Endothelial cell of umbilical vein (primary cell): Measurements from ENCODE around the gene LRRK1. TPM values are rescaled to one million over a fixed set of nuclear protein-coding genes. Genes with fewer than 3 reads are reported as not detected.

Source experiments
- BruUV-seq: library from RNA; stranded (reverse); fragments of 400-500 nt; replicated peaks from 2 replicates; lab custom pipeline; 2021; lab: Mats Ljungman, UMichigan
- CTCF ChIA-PET: fragments of 300-600, 350-600 bp; sonication (Branson Sonifier 250); formaldehyde crosslinking; loops from one replicate; lab custom pipeline; 2021; ENCODE audit warnings: antibody characterized with exemption, inconsistent platforms; lab: Charles Lee
- POLR2A ChIA-PET: fragments of 300-600, 350-600 bp; sonication (Branson Sonifier 250); formaldehyde crosslinking; loops from one replicate; lab custom pipeline; 2021; ENCODE audit warnings: antibody characterized with exemption, inconsistent platforms; lab: Charles Lee
- DNase-seq: peaks from one replicate; pipeline ENCODE4 v3.0.0-alpha.2; 2011; ENCODE audit warnings: low read depth, low spot score
- FAIRE-seq: peaks from 2 replicates; lab custom pipeline; 2011; peaks lifted over from hg19 to GRCh38; lab: Jason Lieb, UNC
- H2AFZ ChIP-seq: 2 replicates; pipeline ENCODE4 v1.6.0; 2012; ENCODE audit warnings: low read depth, low read length, control low read depth, inconsistent platforms
- H3K27ac ChIP-seq: 2 replicates; pipeline ENCODE4 v1.5.1; 2011; ENCODE audit warnings: low read depth, mild to moderate bottlenecking, control low read depth, low read length, moderate library complexity; ENCODE audit not compliant: insufficient read depth
- H3K27me3 ChIP-seq, 2 experiments: 2 replicates each; pipeline versions ENCODE4 v1.6.0 to v1.6.1; 2011; ENCODE audit warnings: low read length in 2 of 2, mixed read lengths in 1 of 2; ENCODE audit not compliant: control insufficient read depth in 2 of 2, insufficient read depth in 2 of 2
- H3K36me3 ChIP-seq, 2 experiments: 2 replicates in 1 of 2; 3 replicates in 1 of 2; pipeline ENCODE4 v1.5.1; 2011; ENCODE audit warnings: low read length in 2 of 2, mild to moderate bottlenecking in 1 of 2, moderate library complexity in 1 of 2; ENCODE audit not compliant: control insufficient read depth in 2 of 2, insufficient read depth in 2 of 2; ENCODE audit errors: extremely low read depth in 1 of 2
- H3K4me1 ChIP-seq: 3 replicates; pipeline ENCODE4 v1.5.1; 2011; ENCODE audit warnings: mild to moderate bottlenecking, low read length; ENCODE audit not compliant: control insufficient read depth, insufficient read depth; ENCODE audit errors: extremely low read depth
- H3K4me2 ChIP-seq: 2 replicates; pipeline ENCODE4 v1.6.1; 2011; ENCODE audit warnings: low read length, control low read depth, mixed read lengths; ENCODE audit not compliant: insufficient read depth
- H3K4me3 ChIP-seq, 3 experiments: fragments of 200-600 bp in 1 of 3; sonication (generic), shearing (Covaris generic) in 1 of 3; replicated peaks in 1 of 3; 2 replicates each; pipeline ENCODE4 v1.5.1; 2011 to 2016; ENCODE audit warnings: control low read depth in 3 of 3, low read length in 3 of 3, mild to moderate bottlenecking in 2 of 3, inconsistent platforms in 1 of 3, low read depth in 1 of 3, moderate library complexity in 1 of 3; ENCODE audit not compliant: insufficient read depth in 1 of 3
- H3K79me2 ChIP-seq: 2 replicates; pipeline ENCODE4 v1.6.0; 2012; ENCODE audit warnings: low read length, inconsistent platforms; ENCODE audit not compliant: control insufficient read depth, insufficient read depth
- H3K9ac ChIP-seq: replicated peaks from 2 replicates; pipeline ENCODE3; 2011; ENCODE audit warnings: low read length, control low read depth; ENCODE audit not compliant: insufficient read depth; ENCODE audit errors: extremely low read depth
- H3K9me1 ChIP-seq: replicated peaks from 3 replicates; pipeline ENCODE4 v1.6.0; 2011; ENCODE audit warnings: mild to moderate bottlenecking, low read length; ENCODE audit not compliant: control insufficient read depth, insufficient read depth; ENCODE audit errors: extremely low read depth
- H3K9me3 ChIP-seq: replicated peaks from 2 replicates; pipeline ENCODE4 v1.5.1; 2012; ENCODE audit warnings: low read length, inconsistent platforms; ENCODE audit not compliant: control insufficient read depth, insufficient read depth
- H4K20me1 ChIP-seq: replicated peaks from 2 replicates; pipeline ENCODE3; 2011; ENCODE audit warnings: mild to moderate bottlenecking, low read length; ENCODE audit not compliant: control insufficient read depth, insufficient read depth; ENCODE audit errors: extremely low read depth
- EZH2 ChIP-seq: IDR thresholded peaks from 2 replicates; pipeline ENCODE4 v1.6.1; 2012; ENCODE audit warnings: borderline replicate concordance, low read depth, mild to moderate bottlenecking, moderate library complexity, low read length, inconsistent platforms; ENCODE audit not compliant: severe bottlenecking
- FOS ChIP-seq: IDR thresholded peaks from 2 replicates; pipeline ENCODE4 v1.6.1; 2011; ENCODE audit warnings: mild to moderate bottlenecking, low read length, moderate library complexity, borderline replicate concordance; ENCODE audit not compliant: insufficient read depth
- GATA2 ChIP-seq: IDR thresholded peaks from 2 replicates; pipeline ENCODE4 v1.7.0; 2011; ENCODE audit warnings: low read depth, mild to moderate bottlenecking, moderate library complexity, mixed read lengths, low read length; ENCODE audit not compliant: insufficient read length, insufficient read depth
- JUN ChIP-seq: IDR thresholded peaks from 2 replicates; pipeline ENCODE4 v1.6.1; 2011; ENCODE audit warnings: borderline replicate concordance, low read depth; ENCODE audit not compliant: insufficient read length, insufficient read depth
- MYC ChIP-seq: IDR thresholded peaks from one replicate; pipeline ENCODE4 v1.6.1; 2011; ENCODE audit warnings: mild to moderate bottlenecking, low read depth, low read length
- POLR2A ChIP-seq: IDR thresholded peaks from 2 replicates; pipeline ENCODE4 v1.6.1; 2012; ENCODE audit warnings: low read depth, mild to moderate bottlenecking, control low read depth, low read length
- POLR2AphosphoS5 ChIP-seq: IDR thresholded peaks from 2 replicates; pipeline ENCODE4 v1.6.1; 2012; ENCODE audit warnings: low read depth, mild to moderate bottlenecking, control low read depth, low read length, moderate library complexity; ENCODE audit not compliant: insufficient read depth
- dilution Hi-C: fragments of 300-500 bp; cut with MboI; formaldehyde crosslinking; loops from one replicate; pipeline ENCODE4 v1.15.0; 2019; ENCODE audit warnings: low sequenced_read_pairs; ENCODE audit not compliant: extremely low pct_ligation_motif_present
- intact Hi-C: fragments of 100-400 bp; cut with micrococcal nuclease; formaldehyde crosslinking; loops from one replicate; pipeline ENCODE4 v1.10.0; 2022
- polyA plus RNA-seq, 4 experiments: library from polyadenylated mRNA; depleted of rRNA in 3 of 4; stranded (reverse) in 3 of 4; unstranded in 1 of 4; fragments of >200 nt; gene quantifications; 2 replicates each; pipeline versions ENCODE4 v1.2.1 to v1.2.3, GENCODE V29; 2011 to 2012; ENCODE audit warnings: missing spikeins in 1 of 4
- total RNA-seq: library from RNA; stranded (reverse); gene quantifications from 2 replicates; pipeline ENCODE4 v1.2.3, GENCODE V29; 2021
- TF ChIP-seq, protein P1 (sequence below), 2 donors: IDR thresholded peaks; 1 replicate in 1 of 2; 2 replicates in 1 of 2; pipeline ENCODE4 v1.5.1; 2011; ENCODE audit warnings: low read length in 2 of 2, mild to moderate bottlenecking in 2 of 2, moderate library complexity in 2 of 2, control low read depth in 1 of 2, inconsistent platforms in 1 of 2, low read depth in 1 of 2; ENCODE audit not compliant: insufficient read depth in 1 of 2; ENCODE audit errors: extremely low read depth in 1 of 2
- TF ChIP-seq, protein P2 (sequence below): IDR thresholded peaks from 2 replicates; pipeline ENCODE4 v1.6.1; 2011; ENCODE audit not compliant: insufficient read depth, insufficient read length

Gene LRRK1
- total and polyA plus RNA-seq, 2 donors (not counting 3 experiments of a cell fraction or from before 2014, with no cell fraction given): 11.0 to 22.1 TPM

DNA sequence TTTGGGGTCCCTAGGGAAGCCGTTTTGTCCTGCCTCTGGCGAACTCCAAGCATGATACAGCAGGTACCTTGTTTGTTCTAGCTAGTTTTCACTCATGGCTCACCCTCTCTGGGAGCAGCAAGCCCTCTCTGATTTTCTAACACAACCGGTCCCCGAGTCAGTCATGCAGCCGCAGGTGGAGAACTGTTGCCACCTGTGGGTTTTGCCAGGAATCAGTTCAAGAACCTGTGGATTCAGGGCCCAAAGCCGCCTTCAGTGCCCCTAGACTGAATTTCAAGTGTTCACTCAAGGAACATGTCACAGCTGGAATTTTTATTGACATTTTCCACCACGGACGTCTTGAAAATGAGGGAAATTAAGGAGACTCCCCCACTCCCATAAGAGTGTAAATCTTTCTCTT lies 13.3 kb upstream of the LRRK1 start:
- no peaks in the 10 kb centered on the region for H3K9me3 ChIP-seq
- H3K4me2 ChIP-seq: no peak overlapping the region
- BruUV-seq: no TSS peak
- H3K27me3 ChIP-seq: no peaks in the 10 kb centered on the region
- DNase-seq (no peak), FAIRE-seq (no peak)
- H3K79me2 ChIP-seq: no peaks in the 10 kb centered on the region
- no peak overlapping the region for H3K27ac ChIP-seq
- TF ChIP-seq FOS: no peak
- no peak for TF ChIP-seq MYC
- TF ChIP-seq EZH2: no peak
- TF ChIP-seq, protein P1, sequence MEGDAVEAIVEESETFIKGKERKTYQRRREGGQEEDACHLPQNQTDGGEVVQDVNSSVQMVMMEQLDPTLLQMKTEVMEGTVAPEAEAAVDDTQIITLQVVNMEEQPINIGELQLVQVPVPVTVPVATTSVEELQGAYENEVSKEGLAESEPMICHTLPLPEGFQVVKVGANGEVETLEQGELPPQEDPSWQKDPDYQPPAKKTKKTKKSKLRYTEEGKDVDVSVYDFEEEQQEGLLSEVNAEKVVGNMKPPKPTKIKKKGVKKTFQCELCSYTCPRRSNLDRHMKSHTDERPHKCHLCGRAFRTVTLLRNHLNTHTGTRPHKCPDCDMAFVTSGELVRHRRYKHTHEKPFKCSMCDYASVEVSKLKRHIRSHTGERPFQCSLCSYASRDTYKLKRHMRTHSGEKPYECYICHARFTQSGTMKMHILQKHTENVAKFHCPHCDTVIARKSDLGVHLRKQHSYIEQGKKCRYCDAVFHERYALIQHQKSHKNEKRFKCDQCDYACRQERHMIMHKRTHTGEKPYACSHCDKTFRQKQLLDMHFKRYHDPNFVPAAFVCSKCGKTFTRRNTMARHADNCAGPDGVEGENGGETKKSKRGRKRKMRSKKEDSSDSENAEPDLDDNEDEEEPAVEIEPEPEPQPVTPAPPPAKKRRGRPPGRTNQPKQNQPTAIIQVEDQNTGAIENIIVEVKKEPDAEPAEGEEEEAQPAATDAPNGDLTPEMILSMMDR (IDR thresholded peaks at IDR 0.05; ENCODE audit: extremely low read depth in 1 of 2, insufficient read depth in 1 of 2, low read depth in 1 of 2, low read length in 2 of 2): no peak
- H3K4me3 ChIP-seq: no peak overlapping the region
- no peaks in the 10 kb centered on the region for H4K20me1 ChIP-seq
- intact Hi-C loops (loop anchor here (10.0 kb wide), 1 partner anchor 279 kb away; no protein-coding TSS in a partner anchor), dilution Hi-C loops (no loop called here)
- ChIA-PET POLR2A (no interaction called here), CTCF (interaction anchor here (1.0 to 5.1 kb wide), 4 partner anchors 11 to 101 kb away, joined by 4 to 53 read pairs (median 8); partner anchors contain the start of gene LRRK1)
- H3K4me1 ChIP-seq: peaks cover 13% of the 10 kb centered on the region
- H3K9ac ChIP-seq: no peak overlapping the region
- no peaks in the 10 kb centered on the region for H3K36me3 ChIP-seq
- no peak overlapping the region for H2AFZ ChIP-seq
- no peaks in the 10 kb centered on the region for H3K9me1 ChIP-seq

DNA sequence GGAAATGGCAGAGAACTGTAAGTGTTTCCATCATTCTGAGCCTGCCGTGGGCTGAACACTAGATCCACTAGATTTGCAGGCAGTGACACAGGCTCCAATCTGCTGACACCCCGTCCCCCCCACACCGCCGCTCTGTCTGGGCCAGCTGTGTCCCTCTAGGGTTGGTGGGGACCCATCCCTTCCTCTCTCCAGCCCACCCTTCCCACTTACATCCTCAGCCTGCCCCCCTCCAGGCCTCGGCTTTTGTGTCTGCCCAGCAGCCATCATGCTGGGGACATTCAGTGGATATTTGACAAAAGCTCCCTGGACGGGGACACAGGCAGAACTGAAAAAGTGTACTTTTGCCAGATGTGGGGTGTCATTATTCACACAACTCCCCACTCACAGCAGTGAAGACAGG lies 10.7 kb upstream of the LRRK1 start:
- H2AFZ ChIP-seq: no peak overlapping the region
- H3K4me2 ChIP-seq: no peak overlapping the region
- POLR2A ChIA-PET: no interaction called here
- H3K79me2 ChIP-seq: no peaks in the 10 kb centered on the region
- intact Hi-C loops (loop anchor here (10.0 kb wide), 1 partner anchor 276 kb away; no protein-coding TSS in a partner anchor), dilution Hi-C loops (no loop called here)
- FAIRE-seq (no peak), DNase-seq (no peak)
- H3K9me3 ChIP-seq: no peaks in the 10 kb centered on the region
- no peaks in the 10 kb centered on the region for H3K4me1 ChIP-seq
- no peak overlapping the region for H3K4me3 ChIP-seq
- no TSS peak for BruUV-seq
- no peaks in the 10 kb centered on the region for H4K20me1 ChIP-seq
- no peak for TF ChIP-seq FOS
- TF ChIP-seq, protein P2, sequence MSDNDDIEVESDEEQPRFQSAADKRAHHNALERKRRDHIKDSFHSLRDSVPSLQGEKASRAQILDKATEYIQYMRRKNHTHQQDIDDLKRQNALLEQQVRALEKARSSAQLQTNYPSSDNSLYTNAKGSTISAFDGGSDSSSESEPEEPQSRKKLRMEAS: no peak
- no peak for TF ChIP-seq POLR2AphosphoS5
- TF ChIP-seq GATA2: no peak
- no peak for TF ChIP-seq JUN
- TF ChIP-seq, protein P1 (IDR thresholded peaks at IDR 0.05; ENCODE audit: extremely low read depth in 1 of 2, insufficient read depth in 1 of 2, low read depth in 1 of 2, low read length in 2 of 2): no peak
- TF ChIP-seq EZH2: no peak
- TF ChIP-seq POLR2A: no peak
- no peak for TF ChIP-seq MYC
- no peaks in the 10 kb centered on the region for H3K36me3 ChIP-seq
- H3K9me1 ChIP-seq: no peaks in the 10 kb centered on the region
- no peaks in the 10 kb centered on the region for H3K27me3 ChIP-seq
- H3K9ac ChIP-seq: no peak overlapping the region
- CTCF ChIA-PET: interaction anchor here (1.0 to 2.9 kb wide), 2 partner anchors 9 to 36 kb away, joined by 7 to 10 read pairs; no protein-coding TSS in a partner anchor
- H3K27ac ChIP-seq: no peak overlapping the region
